Aorta (tissue), 5 donors: Measurements from ENCODE around the gene PPP4R1. TPM values are rescaled to one million over a fixed set of nuclear protein-coding genes. Genes with fewer than 3 reads are reported as not detected.

ENCODE experiments used
- ATAC-seq: fragments of 200-7000 bp; cut with Tn5 transposase; one replicate; pipeline ENCODE4 v1.9.1; 2022; ENCODE audit warnings: moderate library complexity; ENCODE audit not compliant: low FRiP score
- DNase-seq, 2 donors: peaks; one replicate each; pipeline ENCODE4 v3.0.0-alpha.2; 2020
- H3K27ac ChIP-seq, 2 donors: one replicate each; pipeline ENCODE4 v1.5.1; 2013; ENCODE audit warnings: low read length in 2 of 2, mild to moderate bottlenecking in 2 of 2, moderate library complexity in 2 of 2, control low read depth in 1 of 2, inconsistent platforms in 1 of 2, low read depth in 1 of 2
- H3K27me3 ChIP-seq, 2 donors: one replicate each; pipeline ENCODE4 v1.6.1; 2013; ENCODE audit warnings: control low read depth in 1 of 2, low read length in 1 of 2, mild to moderate bottlenecking in 1 of 2, moderate library complexity in 1 of 2; ENCODE audit not compliant: insufficient read depth in 2 of 2, control insufficient read depth in 1 of 2
- H3K36me3 ChIP-seq, 2 donors: one replicate each; pipeline ENCODE4 v1.6.1; 2013; ENCODE audit warnings: control low read depth in 1 of 2, low read length in 1 of 2, mild to moderate bottlenecking in 1 of 2; ENCODE audit not compliant: insufficient read depth in 2 of 2, control insufficient read depth in 1 of 2
- H3K4me1 ChIP-seq, 2 donors: one replicate each; pipeline ENCODE4 v1.6.1; 2013; ENCODE audit warnings: low read length in 2 of 2, control low read depth in 1 of 2, mild to moderate bottlenecking in 1 of 2, moderate library complexity in 1 of 2; ENCODE audit not compliant: insufficient read depth in 2 of 2, control insufficient read depth in 1 of 2
- H3K4me3 ChIP-seq, 2 donors: one replicate each; pipeline ENCODE4 v1.5.1; 2013; ENCODE audit warnings: low read length in 2 of 2, control low read depth in 1 of 2, mild to moderate bottlenecking in 1 of 2
- H3K9me3 ChIP-seq: one replicate; pipeline ENCODE4 v1.6.1; 2013; ENCODE audit warnings: mild to moderate bottlenecking, low read length; ENCODE audit not compliant: control insufficient read depth
- WGBS, 2 donors: extraction: QIAGEN DNeasy Blood & Tissue Kit; methylation state at CpG; one replicate each; pipeline ENCODE4 v1.1.7; 2013; 5-methylcytosine and 5-hydroxymethylcytosine counted together
- intact Hi-C, 2 donors: fragments of 100-400 bp; cut with DNase I; formaldehyde crosslinking; loops; one replicate each; pipeline versions ENCODE4 v1.14.2 to v1.15.0; 2022
- polyA plus RNA-seq, 2 donors: library from polyadenylated mRNA; stranded (reverse); fragments of 200-250 nt; gene quantifications; one replicate each; pipeline ENCODE4 v1.2.3, GENCODE V29; 2013
- total RNA-seq, 2 donors: library from RNA; stranded (reverse); fragmentation: NEBNext Ultra II Directional; extraction: Animal tissue kit (Norgen Biotek cat#: 25700); gene quantifications; one replicate each; pipeline ENCODE4 v1.2.1, GENCODE V29; 2021
- donor health status: healthy with polysubstance abuse.
- donor health status: Bipolar disorder and iron deficiency.
- donor health status: DM: no; HTN: no; CAD: no.
- donor health status: DM: no; HTN: no; CAD: no.
- donor health status: DM: yes; HTN: yes; CAD: no.

Gene PPP4R1
- total and polyA plus RNA-seq, 4 donors: 36.6 to 121 (median 78.8) TPM

GRCh38 chr18:9631814-9632496, 17.6 kb upstream of the PPP4R1 start:
- no peak overlapping the region for H3K4me3 ChIP-seq
- H3K27ac ChIP-seq: no peak overlapping the region
- no peaks in the 10 kb centered on the region for H3K36me3 ChIP-seq
- H3K4me1 ChIP-seq: peaks cover 2 to 5% of the 10 kb centered on the region in 2 donors
- no peaks in the 10 kb centered on the region for H3K27me3 ChIP-seq
- peaks cover 2% of the 10 kb centered on the region for H3K9me3 ChIP-seq
- WGBS, 2 donors: 26 to 32% methylated on average over 5 of the region's 5 CpGs
- intact Hi-C loops: loop anchor here in 1 of 2 donors (2.0 kb wide), 1 partner anchor 15 kb away; no protein-coding TSS in a partner anchor
- DNase-seq: no peak
- ATAC-seq: no peak

GRCh38 chr18:9630444-9630843, 16.1 kb upstream of the PPP4R1 start:
- Histone ChIP-seq H3K9me3 (no peaks in the 10 kb centered on the region), H3K27ac (no peak overlapping the region), H3K27me3 (no peaks in the 10 kb centered on the region), H3K4me3 (no peak overlapping the region), H3K36me3 (no peaks in the 10 kb centered on the region), H3K4me1 (peaks cover 2 to 5% of the 10 kb centered on the region in 2 donors)
- DNase-seq (no peak), ATAC-seq (no peak)
- WGBS, 2 donors: 90 to 93% methylated on average over 8 of the region's 8 CpGs
- intact Hi-C loops: loop anchor here in 1 of 2 donors (2.0 kb wide), 1 partner anchor 14 kb away; no protein-coding TSS in a partner anchor

- 70 to 72% methylated on average over 4 of the region's 4 CpGs for WGBS, 2 donors
- Histone ChIP-seq H3K27ac (no peak overlapping the region), H3K9me3 (no peaks in the 10 kb centered on the region), H3K36me3 (no peaks in the 10 kb centered on the region), H3K27me3 (no peaks in the 10 kb centered on the region), H3K4me3 (no peak overlapping the region), H3K4me1 (peaks cover 2 to 5% of the 10 kb centered on the region in 2 donors)
- intact Hi-C loops: loop anchor here in 1 of 2 donors (2.0 kb wide), 1 partner anchor 13 kb away; no protein-coding TSS in a partner anchor
- ATAC-seq (no peak), DNase-seq (no peak)
These were observed 15.3 kb upstream of the PPP4R1 start for GRCh38 chr18:9629709-9630108.

GRCh38 chr18:9628984-9629383, 14.6 kb upstream of the PPP4R1 start:
- DNase-seq (no peak), ATAC-seq (no peak)
- H3K27ac ChIP-seq: no peak overlapping the region
- intact Hi-C loops: no loop called here
- no peak overlapping the region for H3K4me3 ChIP-seq
- 78 to 90% methylated on average over 5 of the region's 5 CpGs for WGBS, 2 donors
- H3K9me3 ChIP-seq: no peaks in the 10 kb centered on the region
- no peaks in the 10 kb centered on the region for H3K36me3 ChIP-seq
- no peaks in the 10 kb centered on the region for H3K27me3 ChIP-seq
- peaks cover 2 to 5% of the 10 kb centered on the region in 2 donors for H3K4me1 ChIP-seq

GRCh38 chr18:9627642-9628041, 13.3 kb upstream of the PPP4R1 start:
- 63 to 64% methylated on average over 3 of the region's 3 CpGs for WGBS, 2 donors
- intact Hi-C loops: no loop called here
- no peak for ATAC-seq

GRCh38 chr18:9619990-9620389, 5.6 kb upstream of the PPP4R1 start:
- no peak overlapping the region for H3K4me3 ChIP-seq
- no peaks in the 10 kb centered on the region for H3K9me3 ChIP-seq
- intact Hi-C loops: loop anchor here in 1 of 2 donors (5.0 to 10.0 kb wide), 2 partner anchors 32 to 155 kb away; no protein-coding TSS in a partner anchor
- DNase-seq (peak in 1 of 2 donors; percentile 59), ATAC-seq (no peak)
- no peaks in the 10 kb centered on the region for H3K4me1 ChIP-seq
- no peak overlapping the region for H3K27ac ChIP-seq
- H3K36me3 ChIP-seq: no peaks in the 10 kb centered on the region
- no peaks in the 10 kb centered on the region for H3K27me3 ChIP-seq
- WGBS, 2 donors: 62 to 69% methylated on average over 8 of the region's 8 CpGs

More at GRCh38 chr18:9627642-9628041, 13.3 kb upstream of the PPP4R1 start:
- H3K4me1 ChIP-seq: peaks cover 2 to 5% of the 10 kb centered on the region in 2 donors
- H3K27ac ChIP-seq: no peak overlapping the region
- H3K36me3 ChIP-seq: no peaks in the 10 kb centered on the region
- H3K27me3 ChIP-seq: no peaks in the 10 kb centered on the region
- no peak overlapping the region for H3K4me3 ChIP-seq
- H3K9me3 ChIP-seq: no peaks in the 10 kb centered on the region
- DNase-seq: no peak

GRCh38 chr18:9619545-9619944, 5.2 kb upstream of the PPP4R1 start:
- intact Hi-C loops: loop anchor here in 1 of 2 donors (5.0 to 10.0 kb wide), 2 partner anchors 33 to 155 kb away; no protein-coding TSS in a partner anchor
- Histone ChIP-seq H3K9me3 (no peaks in the 10 kb centered on the region), H3K27ac (peak overlapping the region in 1 of 2 donors; percentile 28), H3K4me1 (no peaks in the 10 kb centered on the region), H3K4me3 (no peak overlapping the region), H3K36me3 (no peaks in the 10 kb centered on the region), H3K27me3 (no peaks in the 10 kb centered on the region)
- 2 to 6% methylated on average over 1 of the region's 1 CpG for WGBS, 2 donors
- no peak for ATAC-seq
- DNase-seq: no peak

- no peak for DNase-seq
- intact Hi-C loops: loop anchor here in 1 of 2 donors (5.0 to 10.0 kb wide), 2 partner anchors 33 to 156 kb away; no protein-coding TSS in a partner anchor
- 27 to 36% methylated on average over 3 of the region's 3 CpGs for WGBS, 2 donors
- ATAC-seq: no peak
- Histone ChIP-seq H3K4me3 (no peak overlapping the region), H3K9me3 (no peaks in the 10 kb centered on the region), H3K27me3 (no peaks in the 10 kb centered on the region), H3K27ac (peak overlapping the region in 1 of 2 donors; percentile 28), H3K4me1 (no peaks in the 10 kb centered on the region), H3K36me3 (no peaks in the 10 kb centered on the region)
These were observed 4.7 kb upstream of the PPP4R1 start for GRCh38 chr18:9619056-9619455.
